ENCODE results near the gene TUBA8.

The TUBA8 gene

GRCh38 chr22:18077087-18077638 is 33.4 kb upstream of the TUBA8 start:
- H3K27me3 ChIP-seq (ENCODE audit: control insufficient read depth, insufficient read depth, low read length, poor library complexity, severe bottlenecking), result no peaks in the 10 kb centered on the region
- H3K27ac ChIP-seq (ENCODE audit: insufficient read depth, low read depth, low read length, poor library complexity, severe bottlenecking), result no peak overlapping the region
- no peaks in the 10 kb centered on the region for H3K9me3 ChIP-seq (ENCODE audit: control insufficient read depth, low read length)
- 30 to 32% methylated on average over 10 of the region's 10 CpGs for WGBS, 2 experiments
- peaks cover 10% of the 10 kb centered on the region for H3K36me3 ChIP-seq (ENCODE audit: control insufficient read depth, insufficient read depth, low read length)
- peaks cover 4% of the 10 kb centered on the region for H3K4me1 ChIP-seq (ENCODE audit: control insufficient read depth, insufficient read depth, low read length)
- peak overlapping the region; percentile 90 for H3K4me3 ChIP-seq (ENCODE audit: insufficient read depth, low read depth, low read length)

- Histone ChIP-seq H3K4me3 (ENCODE audit: insufficient read depth, low read depth, low read length) (peak within 1 kb of the TSS; percentile 90), H3K36me3 (ENCODE audit: control insufficient read depth, insufficient read depth, low read length) (peaks cover 13% of the 10 kb centered on the region), H3K27me3 (ENCODE audit: control insufficient read depth, insufficient read depth, low read length, poor library complexity, severe bottlenecking) (no peaks in the 10 kb centered on the region), H3K4me1 (ENCODE audit: control insufficient read depth, insufficient read depth, low read length) (peaks cover 4% of the 10 kb centered on the region), H3K27ac (ENCODE audit: insufficient read depth, low read depth, low read length, poor library complexity, severe bottlenecking) (no peak within 1 kb of the TSS), H3K9me3 (ENCODE audit: control insufficient read depth, low read length) (no peaks in the 10 kb centered on the region)
- 0% methylated on average over 50 of the region's 50 CpGs for WGBS, 2 experiments
Measured at GRCh38 chr22:18077639-18078328, 32.8 kb upstream of the TUBA8 start, which contains the start of gene PEX26. PEX26 (plus strand) TSS chr22:18077990; CDS start chr22:18078377, 387 bp downstream.

GRCh38 chr22:18078329-18079041 is 32.1 kb upstream of the TUBA8 start:
- Histone ChIP-seq H3K9me3 (ENCODE audit: control insufficient read depth, low read length) (no peaks in the 10 kb centered on the region), H3K36me3 (ENCODE audit: control insufficient read depth, insufficient read depth, low read length) (peaks cover 17% of the 10 kb centered on the region), H3K4me3 (ENCODE audit: insufficient read depth, low read depth, low read length) (peak overlapping the region; percentile 90), H3K27me3 (ENCODE audit: control insufficient read depth, insufficient read depth, low read length, poor library complexity, severe bottlenecking) (no peaks in the 10 kb centered on the region), H3K27ac (ENCODE audit: insufficient read depth, low read depth, low read length, poor library complexity, severe bottlenecking) (no peak overlapping the region), H3K4me1 (ENCODE audit: control insufficient read depth, insufficient read depth, low read length) (peaks cover 4% of the 10 kb centered on the region)
- 14% methylated on average over 45 of the region's 45 CpGs for WGBS, 2 experiments

- Histone ChIP-seq H3K9me3 (ENCODE audit: control insufficient read depth, low read length) (no peaks in the 10 kb centered on the region), H3K4me1 (ENCODE audit: control insufficient read depth, insufficient read depth, low read length) (peaks cover 4% of the 10 kb centered on the region), H3K36me3 (ENCODE audit: control insufficient read depth, insufficient read depth, low read length) (peaks cover 23% of the 10 kb centered on the region), H3K4me3 (ENCODE audit: insufficient read depth, low read depth, low read length) (no peak overlapping the region), H3K27ac (ENCODE audit: insufficient read depth, low read depth, low read length, poor library complexity, severe bottlenecking) (no peak overlapping the region), H3K27me3 (ENCODE audit: control insufficient read depth, insufficient read depth, low read length, poor library complexity, severe bottlenecking) (no peaks in the 10 kb centered on the region)
- 79 to 95% methylated on average over 3 to 4 of the region's 4 CpGs for WGBS, 2 experiments
Measured at GRCh38 chr22:18079706-18080233, 30.8 kb upstream of the TUBA8 start.

- peaks cover 23% of the 10 kb centered on the region for H3K36me3 ChIP-seq (ENCODE audit: control insufficient read depth, insufficient read depth, low read length)
- no peak overlapping the region for H3K27ac ChIP-seq (ENCODE audit: insufficient read depth, low read depth, low read length, poor library complexity, severe bottlenecking)
- WGBS, 2 experiments, result 96% methylated on average over 5 of the region's 5 CpGs
- peaks cover 4% of the 10 kb centered on the region for H3K4me1 ChIP-seq (ENCODE audit: control insufficient read depth, insufficient read depth, low read length)
- no peaks in the 10 kb centered on the region for H3K9me3 ChIP-seq (ENCODE audit: control insufficient read depth, low read length)
- H3K27me3 ChIP-seq (ENCODE audit: control insufficient read depth, insufficient read depth, low read length, poor library complexity, severe bottlenecking), result no peaks in the 10 kb centered on the region
- H3K4me3 ChIP-seq (ENCODE audit: insufficient read depth, low read depth, low read length), result no peak overlapping the region
Measured at GRCh38 chr22:18081416-18081815, 29.2 kb upstream of the TUBA8 start.

GRCh38 chr22:18082467-18082866 is 28.1 kb upstream of the TUBA8 start:
- 90 to 97% methylated on average over 1 to 2 of the region's 2 CpGs for WGBS, 2 experiments
- Histone ChIP-seq H3K9me3 (ENCODE audit: control insufficient read depth, low read length) (no peaks in the 10 kb centered on the region), H3K4me1 (ENCODE audit: control insufficient read depth, insufficient read depth, low read length) (no peaks in the 10 kb centered on the region), H3K27ac (ENCODE audit: insufficient read depth, low read depth, low read length, poor library complexity, severe bottlenecking) (no peak overlapping the region), H3K36me3 (ENCODE audit: control insufficient read depth, insufficient read depth, low read length) (peaks cover 27% of the 10 kb centered on the region), H3K27me3 (ENCODE audit: control insufficient read depth, insufficient read depth, low read length, poor library complexity, severe bottlenecking) (no peaks in the 10 kb centered on the region), H3K4me3 (ENCODE audit: insufficient read depth, low read depth, low read length) (no peak overlapping the region)

- no peak overlapping the region for H3K27ac ChIP-seq (ENCODE audit: insufficient read depth, low read depth, low read length, poor library complexity, severe bottlenecking)
- H3K27me3 ChIP-seq (ENCODE audit: control insufficient read depth, insufficient read depth, low read length, poor library complexity, severe bottlenecking), result no peaks in the 10 kb centered on the region
- no peaks in the 10 kb centered on the region for H3K9me3 ChIP-seq (ENCODE audit: control insufficient read depth, low read length)
- WGBS, 2 experiments, result 94 to 98% methylated on average over 10 of the region's 10 CpGs
- peaks cover 32% of the 10 kb centered on the region for H3K36me3 ChIP-seq (ENCODE audit: control insufficient read depth, insufficient read depth, low read length)
- no peak overlapping the region for H3K4me3 ChIP-seq (ENCODE audit: insufficient read depth, low read depth, low read length)
- H3K4me1 ChIP-seq (ENCODE audit: control insufficient read depth, insufficient read depth, low read length), result no peaks in the 10 kb centered on the region
Measured at GRCh38 chr22:18083406-18083805, 27.2 kb upstream of the TUBA8 start.

GRCh38 chr22:18085188-18085587 is 25.4 kb upstream of the TUBA8 start:
- no peaks in the 10 kb centered on the region for H3K27me3 ChIP-seq (ENCODE audit: control insufficient read depth, insufficient read depth, low read length, poor library complexity, severe bottlenecking)
- H3K4me3 ChIP-seq (ENCODE audit: insufficient read depth, low read depth, low read length), result no peak overlapping the region
- peaks cover 32% of the 10 kb centered on the region for H3K36me3 ChIP-seq (ENCODE audit: control insufficient read depth, insufficient read depth, low read length)
- H3K27ac ChIP-seq (ENCODE audit: insufficient read depth, low read depth, low read length, poor library complexity, severe bottlenecking), result no peak overlapping the region
- H3K4me1 ChIP-seq (ENCODE audit: control insufficient read depth, insufficient read depth, low read length), result no peaks in the 10 kb centered on the region
- no peaks in the 10 kb centered on the region for H3K9me3 ChIP-seq (ENCODE audit: control insufficient read depth, low read length)

GRCh38 chr22:18087350-18087855 is 23.2 kb upstream of the TUBA8 start:
- Histone ChIP-seq H3K27me3 (ENCODE audit: control insufficient read depth, insufficient read depth, low read length, poor library complexity, severe bottlenecking) (no peaks in the 10 kb centered on the region), H3K4me3 (ENCODE audit: insufficient read depth, low read depth, low read length) (no peak overlapping the region), H3K9me3 (ENCODE audit: control insufficient read depth, low read length) (no peaks in the 10 kb centered on the region), H3K4me1 (ENCODE audit: control insufficient read depth, insufficient read depth, low read length) (no peaks in the 10 kb centered on the region), H3K27ac (ENCODE audit: insufficient read depth, low read depth, low read length, poor library complexity, severe bottlenecking) (no peak overlapping the region), H3K36me3 (ENCODE audit: control insufficient read depth, insufficient read depth, low read length) (peaks cover 22% of the 10 kb centered on the region)
- 85 to 88% methylated on average over 12 to 13 of the region's 13 CpGs for WGBS, 2 experiments

Measured in ectodermal cell (in vitro differentiated cells).